Activated CD4-positive, alpha-beta T cell treated with anti-CD3 and anti-CD28 coated beads for 36 hours (primary cell): ENCODE data around the gene UBE2H. TPM values are rescaled to one million over a fixed set of nuclear protein-coding genes. Genes with fewer than 3 reads are reported as not detected.
A peak's percentile ranks its signal among the peaks of the same experiment; 100 is the strongest.

Source experiments
- ATAC-seq: fragments of 200-7000 bp; cut with Tn5 transposase; one replicate; pipeline ENCODE4 v1.10.0; 2021; ENCODE audit warnings: mild to moderate bottlenecking, moderate library complexity
- CTCF ChIA-PET: fragments of 350-600 bp; sonication (Branson Sonifier 250); formaldehyde crosslinking; loops from one replicate; lab custom pipeline; 2021; ENCODE audit warnings: antibody characterized with exemption; lab: Charles Lee
- POLR2A ChIA-PET: fragments of 350-600 bp; sonication (Branson Sonifier 250); formaldehyde crosslinking; loops from one replicate; lab custom pipeline; 2021; ENCODE audit warnings: antibody characterized with exemption, inconsistent platforms; lab: Charles Lee
- DNase-seq: peaks from one replicate; pipeline ENCODE4 v3.0.0-alpha.2; 2020
- H3K27ac Mint-ChIP-seq: one replicate; pipeline ENCODE4 v1.8.0; 2021; ENCODE audit warnings: mixed read lengths
- H3K27me3 Mint-ChIP-seq: one replicate; pipeline ENCODE4 v1.8.0; 2021; ENCODE audit warnings: mixed read lengths
- H3K36me3 Mint-ChIP-seq: one replicate; pipeline ENCODE4 v1.8.0; 2021; ENCODE audit warnings: low read depth, mixed read lengths
- H3K4me1 Mint-ChIP-seq: one replicate; pipeline ENCODE4 v1.8.0; 2021; ENCODE audit warnings: mixed read lengths
- H3K4me3 Mint-ChIP-seq: one replicate; pipeline ENCODE4 v1.8.0; 2021; ENCODE audit warnings: mild to moderate bottlenecking, moderate library complexity, mixed read lengths
- H3K9me3 Mint-ChIP-seq: one replicate; pipeline ENCODE4 v1.8.0; 2021; ENCODE audit warnings: low read depth, mixed read lengths
- intact Hi-C, 2 experiments: fragments of 100-400 bp; cut with DNase I in 1 of 2; cut with micrococcal nuclease in 1 of 2; formaldehyde crosslinking; loops; one replicate each; pipeline versions ENCODE4 v1.14.2 to v1.15.1; 2022 to 2024; cut with DNase I, micrococcal nuclease
- total RNA-seq, 2 experiments: library from RNA; stranded (reverse); gene quantifications; one replicate each; pipeline ENCODE4 v1.2.3, GENCODE V29; 2021

UBE2H gene
- total RNA-seq, 2 experiments from 2014 or later: 25.6 to 40.7 TPM

GRCh38 chr7:129950191-129950932 lies 2.4 kb downstream of the UBE2H start:
- DNase-seq: peak; percentile 18
- no peaks in the 10 kb centered on the region for H3K27me3 Mint-ChIP-seq
- intact Hi-C loops: loop anchor here (2.0 to 10.0 kb wide), 7 partner anchors 43 to 1154 kb away; partner anchors contain the start of genes COPG2 (in 1 of the 2) and NRF1 (in 1 of the 2)
- H3K4me3 Mint-ChIP-seq: no peak overlapping the region
- ChIA-PET CTCF (interaction anchor here (0.5 to 3.2 kb wide), 7 partner anchors 12 to 1495 kb away, joined by 3 to 13 read pairs (median 3); partner anchors contain the start of gene HILPDA), POLR2A (interaction anchor here (0.9 to 1.4 kb wide), 5 partner anchors 60 to 1159 kb away, joined by 3 to 4 read pairs (median 3); partner anchors contain the start of gene STRIP2)
- ATAC-seq: peak; percentile 18
- peaks cover 15% of the 10 kb centered on the region for H3K4me1 Mint-ChIP-seq
- no peak overlapping the region for H3K27ac Mint-ChIP-seq
- H3K36me3 Mint-ChIP-seq: peaks cover 2% of the 10 kb centered on the region
- no peaks in the 10 kb centered on the region for H3K9me3 Mint-ChIP-seq

- POLR2A ChIA-PET: interaction anchor here (0.9 to 1.4 kb wide), 3 partner anchors 11 to 582 kb away, joined by 3 read pairs; no protein-coding TSS in a partner anchor
- H3K27ac Mint-ChIP-seq: no peak overlapping the region
- peaks cover 6% of the 10 kb centered on the region for H3K36me3 Mint-ChIP-seq
- H3K27me3 Mint-ChIP-seq: no peaks in the 10 kb centered on the region
- ATAC-seq (peak; percentile 67), DNase-seq (peak; percentile 42)
- CTCF ChIA-PET: interaction anchor here (0.6 to 3.2 kb wide), 5 partner anchors 52 to 582 kb away, joined by 3 to 13 read pairs (median 3); no protein-coding TSS in a partner anchor
- H3K4me1 Mint-ChIP-seq: peaks cover 19% of the 10 kb centered on the region
- intact Hi-C loops: loop anchor here (1.0 to 10.0 kb wide), 9 partner anchors 42 to 1155 kb away; partner anchors contain the start of genes COPG2 (in 1 of the 2), NRF1 (in 1 of the 2) and SMKR1 (in 1 of the 2)
- no peak overlapping the region for H3K4me3 Mint-ChIP-seq
- H3K9me3 Mint-ChIP-seq: no peaks in the 10 kb centered on the region
These were observed 3.2 kb downstream of the UBE2H start for GRCh38 chr7:129949292-129950133.

GRCh38 chr7:129948877-129949291 lies 3.9 kb downstream of the UBE2H start:
- ChIA-PET CTCF (interaction anchor here (0.6 to 3.2 kb wide), 4 partner anchors 61 to 582 kb away, joined by 3 to 13 read pairs (median 4); no protein-coding TSS in a partner anchor), POLR2A (interaction anchor here (0.5 to 1.0 kb wide), 3 partner anchors 11 to 62 kb away, joined by 3 read pairs; no protein-coding TSS in a partner anchor)
- Mint-ChIP-seq H3K27ac (no peak overlapping the region), H3K36me3 (peaks cover 6% of the 10 kb centered on the region), H3K4me1 (peaks cover 19% of the 10 kb centered on the region), H3K9me3 (no peaks in the 10 kb centered on the region), H3K4me3 (no peak overlapping the region), H3K27me3 (no peaks in the 10 kb centered on the region)
- DNase-seq: peak; percentile 91
- intact Hi-C loops: loop anchor here in 1 of 2 experiments (1.0 to 2.0 kb wide), 2 partner anchors 61 to 446 kb away; partner anchors contain the start of gene SMKR1
- peak; percentile 64 for ATAC-seq

GRCh38 chr7:129948338-129948737 lies 4.4 kb downstream of the UBE2H start:
- H3K27ac Mint-ChIP-seq: no peak overlapping the region
- no peak for ATAC-seq
- H3K4me3 Mint-ChIP-seq: no peak overlapping the region
- H3K9me3 Mint-ChIP-seq: no peaks in the 10 kb centered on the region
- ChIA-PET POLR2A (interaction anchor here (0.5 to 1.0 kb wide), 4 partner anchors 12 to 469 kb away, joined by 3 read pairs; no protein-coding TSS in a partner anchor), CTCF (interaction anchor here (0.7 to 3.2 kb wide), 4 partner anchors 61 to 123 kb away, joined by 3 to 13 read pairs (median 4); no protein-coding TSS in a partner anchor)
- H3K27me3 Mint-ChIP-seq: no peaks in the 10 kb centered on the region
- no peak for DNase-seq
- intact Hi-C loops: loop anchor here in 1 of 2 experiments (2.0 kb wide), 1 partner anchor 446 kb away; the partner anchor contains the start of gene SMKR1
- peaks cover 6% of the 10 kb centered on the region for H3K36me3 Mint-ChIP-seq
- peaks cover 19% of the 10 kb centered on the region for H3K4me1 Mint-ChIP-seq

- Mint-ChIP-seq H3K36me3 (peaks cover 5% of the 10 kb centered on the region), H3K4me3 (no peak overlapping the region), H3K4me1 (peaks cover 14% of the 10 kb centered on the region), H3K27me3 (no peaks in the 10 kb centered on the region), H3K9me3 (no peaks in the 10 kb centered on the region), H3K27ac (no peak overlapping the region)
- POLR2A ChIA-PET: interaction anchor here (0.7 kb wide), 1 partner anchor 470 kb away, joined by 3 read pairs; no protein-coding TSS in a partner anchor
- DNase-seq: no peak
- CTCF ChIA-PET: interaction anchor here (0.7 to 3.2 kb wide), 3 partner anchors 61 to 118 kb away, joined by 3 to 13 read pairs (median 4); no protein-coding TSS in a partner anchor
- no peak for ATAC-seq
- intact Hi-C loops: loop anchor here in 1 of 2 experiments (2.0 kb wide), 1 partner anchor 445 kb away; the partner anchor contains the start of gene SMKR1
These were observed 5.1 kb downstream of the UBE2H start for GRCh38 chr7:129947701-129948100.

GRCh38 chr7:129947049-129947448 lies 5.7 kb downstream of the UBE2H start:
- intact Hi-C loops: no loop called here

GRCh38 chr7:129946282-129946681 lies 6.5 kb downstream of the UBE2H start:
- peaks cover 13% of the 10 kb centered on the region for H3K4me1 Mint-ChIP-seq
- ATAC-seq (no peak), DNase-seq (no peak)
- H3K9me3 Mint-ChIP-seq: no peaks in the 10 kb centered on the region
- H3K4me3 Mint-ChIP-seq: no peak overlapping the region
- ChIA-PET CTCF (no interaction called here), POLR2A (no interaction called here)
- intact Hi-C loops: no loop called here
- no peak overlapping the region for H3K27ac Mint-ChIP-seq
- H3K27me3 Mint-ChIP-seq: no peaks in the 10 kb centered on the region
- H3K36me3 Mint-ChIP-seq: peaks cover 5% of the 10 kb centered on the region

More at GRCh38 chr7:129947049-129947448, 5.7 kb downstream of the UBE2H start:
- CTCF ChIA-PET: interaction anchor here (0.6 kb wide), 1 partner anchor 41 kb away, joined by 3 read pairs; no protein-coding TSS in a partner anchor
- Mint-ChIP-seq H3K4me3 (no peak overlapping the region), H3K9me3 (no peaks in the 10 kb centered on the region), H3K4me1 (peaks cover 13% of the 10 kb centered on the region), H3K27ac (no peak overlapping the region), H3K27me3 (no peaks in the 10 kb centered on the region), H3K36me3 (peaks cover 5% of the 10 kb centered on the region)
- ATAC-seq: no peak
- POLR2A ChIA-PET: no interaction called here
- no peak for DNase-seq

GRCh38 chr7:129943352-129943751 lies 9.4 kb downstream of the UBE2H start:
- H3K4me1 Mint-ChIP-seq: peaks cover 17% of the 10 kb centered on the region
- intact Hi-C loops: no loop called here
- ChIA-PET POLR2A (no interaction called here), CTCF (no interaction called here)
- H3K27me3 Mint-ChIP-seq: no peaks in the 10 kb centered on the region
- ATAC-seq: no peak
- H3K27ac Mint-ChIP-seq: no peak overlapping the region
- H3K9me3 Mint-ChIP-seq: no peaks in the 10 kb centered on the region
- peaks cover 5% of the 10 kb centered on the region for H3K36me3 Mint-ChIP-seq
- H3K4me3 Mint-ChIP-seq: no peak overlapping the region
- DNase-seq: no peak

GRCh38 chr7:129940329-129940728 lies 12.4 kb downstream of the UBE2H start:
- intact Hi-C loops: no loop called here
- ATAC-seq (no peak), DNase-seq (no peak)
- Mint-ChIP-seq H3K27me3 (no peaks in the 10 kb centered on the region), H3K9me3 (no peaks in the 10 kb centered on the region), H3K36me3 (peaks cover 5% of the 10 kb centered on the region), H3K4me3 (no peak overlapping the region), H3K4me1 (peaks cover 10% of the 10 kb centered on the region), H3K27ac (no peak overlapping the region)
- ChIA-PET POLR2A (no interaction called here), CTCF (interaction anchor here (0.8 kb wide), 1 partner anchor 64 kb away, joined by 3 read pairs; no protein-coding TSS in a partner anchor)

GRCh38 chr7:129939881-129940280 lies 12.9 kb downstream of the UBE2H start:
- no peak overlapping the region for H3K4me3 Mint-ChIP-seq
- CTCF ChIA-PET: no interaction called here
- DNase-seq (no peak), ATAC-seq (no peak)
- H3K4me1 Mint-ChIP-seq: peaks cover 6% of the 10 kb centered on the region
- H3K27me3 Mint-ChIP-seq: no peaks in the 10 kb centered on the region
- peaks cover under 1% of the 10 kb centered on the region for H3K36me3 Mint-ChIP-seq
- H3K9me3 Mint-ChIP-seq: no peaks in the 10 kb centered on the region
- H3K27ac Mint-ChIP-seq: no peak overlapping the region
- POLR2A ChIA-PET: no interaction called here
- intact Hi-C loops: no loop called here
